ENCODE measurements around the gene OASL.

The OASL gene

DNA sequence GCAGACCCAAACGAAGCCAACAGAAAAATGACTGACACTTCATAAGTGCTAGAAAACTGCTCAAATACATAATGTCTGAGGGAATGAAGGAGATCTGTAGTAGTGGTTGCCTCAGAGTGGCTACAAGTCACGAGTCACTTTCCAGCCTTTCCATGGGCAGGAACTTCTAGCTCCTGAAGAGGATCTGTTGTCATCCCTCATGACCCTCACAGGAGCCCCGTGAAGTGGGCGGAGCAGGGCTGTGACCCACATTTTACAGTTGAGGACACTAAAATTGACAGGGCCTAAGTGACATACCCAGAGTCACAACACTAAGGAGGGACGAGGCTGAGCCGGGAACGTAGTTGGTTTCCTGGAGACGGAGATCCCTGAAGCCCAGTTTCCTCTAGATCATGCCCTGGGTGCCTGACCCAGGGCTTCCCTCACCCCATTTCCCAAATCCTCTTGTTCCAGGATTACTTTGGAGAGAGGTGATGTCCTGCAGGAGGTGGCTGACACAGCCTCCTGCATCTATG is 47.8 kb upstream of the OASL start:
- no peak overlapping the region for H3K4me3 ChIP-seq (replicated peaks; ENCODE audit: insufficient read depth, low read length)
- no peak overlapping the region for H3K27ac ChIP-seq (replicated peaks)
- no peaks in the 10 kb centered on the region for H3K27me3 ChIP-seq (ENCODE audit: insufficient read depth, poor library complexity, severe bottlenecking)
- DNase-seq (ENCODE audit: low read depth in 1 of 2, low spot score in 1 of 2): no peak
- TF ChIP-seq, protein P1, sequence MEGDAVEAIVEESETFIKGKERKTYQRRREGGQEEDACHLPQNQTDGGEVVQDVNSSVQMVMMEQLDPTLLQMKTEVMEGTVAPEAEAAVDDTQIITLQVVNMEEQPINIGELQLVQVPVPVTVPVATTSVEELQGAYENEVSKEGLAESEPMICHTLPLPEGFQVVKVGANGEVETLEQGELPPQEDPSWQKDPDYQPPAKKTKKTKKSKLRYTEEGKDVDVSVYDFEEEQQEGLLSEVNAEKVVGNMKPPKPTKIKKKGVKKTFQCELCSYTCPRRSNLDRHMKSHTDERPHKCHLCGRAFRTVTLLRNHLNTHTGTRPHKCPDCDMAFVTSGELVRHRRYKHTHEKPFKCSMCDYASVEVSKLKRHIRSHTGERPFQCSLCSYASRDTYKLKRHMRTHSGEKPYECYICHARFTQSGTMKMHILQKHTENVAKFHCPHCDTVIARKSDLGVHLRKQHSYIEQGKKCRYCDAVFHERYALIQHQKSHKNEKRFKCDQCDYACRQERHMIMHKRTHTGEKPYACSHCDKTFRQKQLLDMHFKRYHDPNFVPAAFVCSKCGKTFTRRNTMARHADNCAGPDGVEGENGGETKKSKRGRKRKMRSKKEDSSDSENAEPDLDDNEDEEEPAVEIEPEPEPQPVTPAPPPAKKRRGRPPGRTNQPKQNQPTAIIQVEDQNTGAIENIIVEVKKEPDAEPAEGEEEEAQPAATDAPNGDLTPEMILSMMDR (IDR thresholded peaks at IDR 0.05; ENCODE audit: insufficient read depth, low read length): no peak
- TF ChIP-seq POLR2AphosphoS5 (IDR thresholded peaks at IDR 0.05; ENCODE audit: low read depth): no peak
- TF ChIP-seq SPI1 (IDR thresholded peaks at IDR 0.05; ENCODE audit: borderline replicate concordance, low read depth): no peak
- TF ChIP-seq, protein P2, sequence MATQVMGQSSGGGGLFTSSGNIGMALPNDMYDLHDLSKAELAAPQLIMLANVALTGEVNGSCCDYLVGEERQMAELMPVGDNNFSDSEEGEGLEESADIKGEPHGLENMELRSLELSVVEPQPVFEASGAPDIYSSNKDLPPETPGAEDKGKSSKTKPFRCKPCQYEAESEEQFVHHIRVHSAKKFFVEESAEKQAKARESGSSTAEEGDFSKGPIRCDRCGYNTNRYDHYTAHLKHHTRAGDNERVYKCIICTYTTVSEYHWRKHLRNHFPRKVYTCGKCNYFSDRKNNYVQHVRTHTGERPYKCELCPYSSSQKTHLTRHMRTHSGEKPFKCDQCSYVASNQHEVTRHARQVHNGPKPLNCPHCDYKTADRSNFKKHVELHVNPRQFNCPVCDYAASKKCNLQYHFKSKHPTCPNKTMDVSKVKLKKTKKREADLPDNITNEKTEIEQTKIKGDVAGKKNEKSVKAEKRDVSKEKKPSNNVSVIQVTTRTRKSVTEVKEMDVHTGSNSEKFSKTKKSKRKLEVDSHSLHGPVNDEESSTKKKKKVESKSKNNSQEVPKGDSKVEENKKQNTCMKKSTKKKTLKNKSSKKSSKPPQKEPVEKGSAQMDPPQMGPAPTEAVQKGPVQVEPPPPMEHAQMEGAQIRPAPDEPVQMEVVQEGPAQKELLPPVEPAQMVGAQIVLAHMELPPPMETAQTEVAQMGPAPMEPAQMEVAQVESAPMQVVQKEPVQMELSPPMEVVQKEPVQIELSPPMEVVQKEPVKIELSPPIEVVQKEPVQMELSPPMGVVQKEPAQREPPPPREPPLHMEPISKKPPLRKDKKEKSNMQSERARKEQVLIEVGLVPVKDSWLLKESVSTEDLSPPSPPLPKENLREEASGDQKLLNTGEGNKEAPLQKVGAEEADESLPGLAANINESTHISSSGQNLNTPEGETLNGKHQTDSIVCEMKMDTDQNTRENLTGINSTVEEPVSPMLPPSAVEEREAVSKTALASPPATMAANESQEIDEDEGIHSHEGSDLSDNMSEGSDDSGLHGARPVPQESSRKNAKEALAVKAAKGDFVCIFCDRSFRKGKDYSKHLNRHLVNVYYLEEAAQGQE (IDR thresholded peaks at IDR 0.05; ENCODE audit: insufficient replicate concordance, low read depth): no peak
- TF ChIP-seq GABPA (IDR thresholded peaks at IDR 0.05; ENCODE audit: low read depth): no peak

DNA sequence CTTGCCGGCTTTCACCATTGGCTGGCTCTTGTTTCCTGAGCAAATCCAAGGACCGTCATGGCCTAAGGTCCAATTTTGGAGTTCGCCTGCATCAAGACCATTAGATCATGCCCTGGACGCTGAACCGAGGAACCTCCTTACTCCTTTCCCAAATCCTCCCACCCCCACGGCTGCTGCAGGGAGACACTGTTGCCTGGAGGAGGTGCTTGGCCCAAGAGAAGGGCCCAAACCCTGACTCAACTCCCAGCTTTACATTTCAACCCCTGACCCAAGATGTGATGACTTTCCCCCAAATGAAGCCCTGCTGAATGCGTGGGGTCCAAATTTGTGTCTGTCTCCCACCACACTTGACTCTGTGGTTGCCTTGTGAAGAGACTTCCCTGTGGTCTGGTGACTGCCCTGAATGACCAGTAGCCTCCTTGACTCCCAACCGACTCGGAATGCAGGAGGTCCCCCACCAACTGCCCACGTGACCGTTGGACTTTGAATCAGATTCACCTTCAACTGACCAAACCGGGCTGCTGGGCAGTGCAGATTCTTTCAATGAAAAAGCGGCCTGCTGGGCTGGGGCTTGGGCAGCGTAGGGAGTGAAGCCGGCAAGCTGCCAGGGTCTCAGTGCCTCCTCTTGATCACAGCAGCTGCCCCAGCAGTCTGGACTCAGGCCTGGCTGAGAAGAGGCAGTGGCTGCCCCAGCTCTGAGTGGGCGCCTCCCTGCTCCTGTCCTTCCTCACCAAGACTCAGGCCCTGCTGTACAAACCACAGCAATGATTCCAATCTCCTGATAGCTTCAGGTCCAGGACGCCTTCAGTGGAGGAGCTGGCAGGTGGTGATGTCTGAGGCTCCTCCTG is 46.7 kb upstream of the OASL start:
- TF ChIP-seq, protein P1 (IDR thresholded peaks at IDR 0.05; ENCODE audit: insufficient read depth, low read length): no peak
- TF ChIP-seq GABPA (IDR thresholded peaks at IDR 0.05; ENCODE audit: low read depth) (no peak), SPI1 (IDR thresholded peaks at IDR 0.05; ENCODE audit: borderline replicate concordance, low read depth) (no peak), POLR2AphosphoS5 (IDR thresholded peaks at IDR 0.05; ENCODE audit: low read depth) (no peak)
- TF ChIP-seq, protein P2 (IDR thresholded peaks at IDR 0.05; ENCODE audit: insufficient replicate concordance, low read depth): no peak
- no peak overlapping the region for H3K27ac ChIP-seq (replicated peaks)

DNA sequence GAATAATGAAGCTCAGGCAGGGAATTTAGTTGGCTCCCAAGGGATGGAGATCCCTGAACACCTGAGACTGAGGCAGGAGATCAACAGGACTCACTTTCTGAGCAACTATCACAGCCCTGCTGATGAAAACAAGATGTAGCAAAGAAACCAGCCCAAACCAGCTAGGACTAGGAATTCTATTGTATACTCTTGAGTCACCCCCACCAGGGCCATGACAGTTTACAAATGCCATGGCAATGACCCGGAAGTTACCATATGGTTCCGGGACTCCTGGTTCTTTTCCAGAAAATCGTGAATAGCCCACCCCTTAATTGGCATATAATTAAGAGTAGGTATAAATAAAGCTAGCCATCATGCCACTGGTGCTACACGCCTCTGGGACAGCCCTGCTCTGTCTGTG is 46.0 kb upstream of the OASL start:
- Histone ChIP-seq H3K27ac (replicated peaks) (no peak overlapping the region), H3K4me3 (replicated peaks; ENCODE audit: insufficient read depth, low read length) (no peak overlapping the region), H3K27me3 (ENCODE audit: insufficient read depth, poor library complexity, severe bottlenecking) (no peaks in the 10 kb centered on the region)
- TF ChIP-seq GABPA (IDR thresholded peaks at IDR 0.05; ENCODE audit: low read depth) (no peak), SPI1 (IDR thresholded peaks at IDR 0.05; ENCODE audit: borderline replicate concordance, low read depth) (no peak), POLR2AphosphoS5 (IDR thresholded peaks at IDR 0.05; ENCODE audit: low read depth) (no peak)
- TF ChIP-seq, protein P2 (IDR thresholded peaks at IDR 0.05; ENCODE audit: insufficient replicate concordance, low read depth): no peak
- TF ChIP-seq, protein P1 (IDR thresholded peaks at IDR 0.05; ENCODE audit: insufficient read depth, low read length): no peak
- DNase-seq (ENCODE audit: low read depth in 1 of 2, low spot score in 1 of 2): no peak

More for the DNA sequence above, 46.7 kb upstream of the OASL start:
- Histone ChIP-seq H3K27me3 (ENCODE audit: insufficient read depth, poor library complexity, severe bottlenecking) (no peaks in the 10 kb centered on the region), H3K4me3 (replicated peaks; ENCODE audit: insufficient read depth, low read length) (no peak overlapping the region)
- DNase-seq (ENCODE audit: low read depth in 1 of 2, low spot score in 1 of 2): no peak
